Activated gamma-delta T cell treated with Interleukin-2 at 50 U/mL for 16 hours (primary cell): ENCODE data around the gene MEI1.
"Not testable (repeated sequence)": the region's sequence is repeated elsewhere in the genome, so short reads cannot be mapped to it uniquely, and the experiment has no call there.

Experiments used
- DNase-seq: peaks from one replicate; pipeline ENCODE4 v3.0.0-alpha.2; 2020

MEI1 gene

GRCh38 chr22:41683616-41684015, 15.7 kb upstream of the MEI1 start:
- DNase-seq, result no peak

GRCh38 chr22:41684194-41684593, 15.1 kb upstream of the MEI1 start:
- no peak for DNase-seq

- not testable (repeated sequence) for DNase-seq
Observed at GRCh38 chr22:41686890-41687289, 12.4 kb upstream of the MEI1 start.

- DNase-seq, result no peak
Observed at GRCh38 chr22:41687901-41688364, 11.4 kb upstream of the MEI1 start.

GRCh38 chr22:41688365-41689211, 10.7 kb upstream of the MEI1 start, which contains the start of gene SNU13:
TSS of gene SNU13 (minus strand) at chr22:41688867. CDS start at chr22:41688796, 71 bp downstream.
- DNase-seq, result peak; percentile 90

- DNase-seq, result no peak
Observed at GRCh38 chr22:41690476-41690875, 8.8 kb upstream of the MEI1 start.

GRCh38 chr22:41695211-41695610, 4.1 kb upstream of the MEI1 start:
- no peak for DNase-seq

GRCh38 chr22:41696703-41697102, 2.6 kb upstream of the MEI1 start:
- no peak for DNase-seq

GRCh38 chr22:41697126-41697775, 2.1 kb upstream of the MEI1 start:
- peak; percentile 94 for DNase-seq

- no peak for DNase-seq
Observed at GRCh38 chr22:41700108-41700364, 733 bp downstream of the MEI1 start.

GRCh38 chr22:41702763-41703162, 3.5 kb downstream of the MEI1 start:
- no peak for DNase-seq

GRCh38 chr22:41709341-41709740, 10.0 kb downstream of the MEI1 start:
- no peak for DNase-seq

- no peak for DNase-seq
Observed at GRCh38 chr22:41713004-41713403, 13.7 kb downstream of the MEI1 start.

GRCh38 chr22:41722496-41722895, 23.2 kb downstream of the MEI1 start:
- DNase-seq, result no peak

- DNase-seq, result no peak
Observed at GRCh38 chr22:41725510-41726110, 26.3 kb downstream of the MEI1 start.

GRCh38 chr22:41731609-41732008, 32.3 kb downstream of the MEI1 start:
- no peak for DNase-seq

GRCh38 chr22:41732096-41732772, 32.9 kb downstream of the MEI1 start:
- no peak for DNase-seq

GRCh38 chr22:41733241-41733640, 33.9 kb downstream of the MEI1 start:
- DNase-seq, result not testable (repeated sequence)

GRCh38 chr22:41739576-41739975, 40.3 kb downstream of the MEI1 start:
- DNase-seq, result no peak

GRCh38 chr22:41742918-41743317, 43.6 kb downstream of the MEI1 start:
- no peak for DNase-seq

GRCh38 chr22:41745968-41746367, 46.7 kb downstream of the MEI1 start:
- DNase-seq, result no peak

GRCh38 chr22:41746567-41747400, 47.5 kb downstream of the MEI1 start:
- peak; percentile 46 for DNase-seq
